Testis (tissue), 3 donors: Measurements from ENCODE around the gene VIM. TPM values are rescaled to one million over a fixed set of nuclear protein-coding genes. Genes with fewer than 3 reads are reported as not detected.

Experiments used
- DNase-seq: peaks from one replicate; pipeline ENCODE4 v3.0.0-alpha.2; 2019
- H3K27ac ChIP-seq, 2 donors: fragments of 200-600 bp; sonication (generic); one replicate each; pipeline ENCODE4 v1.5.1; 2019
- H3K27me3 ChIP-seq: fragments of 200-600 bp; sonication (generic); one replicate; pipeline ENCODE4 v1.5.1; 2019
- H3K36me3 ChIP-seq: fragments of 200-600 bp; sonication (generic); one replicate; pipeline ENCODE4 v1.5.1; 2017; ENCODE audit warnings: low read depth; ENCODE audit errors: missing control alignments
- H3K4me1 ChIP-seq: fragments of 200-600 bp; sonication (generic); one replicate; pipeline ENCODE4 v1.5.1; 2019
- H3K4me3 ChIP-seq, 2 donors: fragments of 200-600 bp; sonication (generic); one replicate each; pipeline ENCODE4 v1.5.1; 2017 to 2019
- H3K9me3 ChIP-seq: fragments of 200-600 bp; sonication (generic); one replicate; pipeline ENCODE4 v1.5.1; 2017
- POLR2A ChIP-seq: fragments of 450-650 bp; IDR thresholded peaks from one replicate; pipeline ENCODE4 v1.6.1; 2017; ENCODE audit warnings: antibody characterized with exemption, mild to moderate bottlenecking, moderate library complexity
- WGBS, 2 donors: methylation state at CpG; one replicate each; pipeline ENCODE4 v1.1.5; 2018; 5-methylcytosine and 5-hydroxymethylcytosine counted together
- intact Hi-C: fragments of 100-400 bp; cut with DNase I; formaldehyde crosslinking; loops from one replicate; pipeline ENCODE4 v1.15.1; 2023; ENCODE audit warnings: low total_unique reads
- polyA plus RNA-seq: library from polyadenylated mRNA; stranded (reverse); fragments of 350-450 nt; fragmentation: Illumina TruSeq; extraction: RNeasy Lipid Tissue Mini Kit (QIAGEN cat#74804); gene quantifications from one replicate; pipeline ENCODE4 v1.2.3, GENCODE V29; 2014; ENCODE audit warnings: low read depth, low replicate concordance; ENCODE audit not compliant: insufficient read depth
- total RNA-seq, 2 donors: library from RNA; depleted of rRNA; stranded (reverse); fragments of >200 nt; gene quantifications; one replicate each; pipeline ENCODE4 v1.2.3, GENCODE V29; 2016
- TF ChIP-seq, protein P1 (sequence below), 3 experiments: fragments of 450-650 bp in 2 of 3; fragments of 200-600 bp in 1 of 3; sonication (generic) in 1 of 3; IDR thresholded peaks; one replicate each; pipeline ENCODE4 v1.5.1; 2016 to 2019; ENCODE audit warnings: antibody characterized with exemption in 3 of 3, mild to moderate bottlenecking in 2 of 3, moderate library complexity in 1 of 3

Gene VIM
- total and polyA plus RNA-seq, 3 donors from 2014 or later = 758 to 1,483 (median 938) TPM

DNA sequence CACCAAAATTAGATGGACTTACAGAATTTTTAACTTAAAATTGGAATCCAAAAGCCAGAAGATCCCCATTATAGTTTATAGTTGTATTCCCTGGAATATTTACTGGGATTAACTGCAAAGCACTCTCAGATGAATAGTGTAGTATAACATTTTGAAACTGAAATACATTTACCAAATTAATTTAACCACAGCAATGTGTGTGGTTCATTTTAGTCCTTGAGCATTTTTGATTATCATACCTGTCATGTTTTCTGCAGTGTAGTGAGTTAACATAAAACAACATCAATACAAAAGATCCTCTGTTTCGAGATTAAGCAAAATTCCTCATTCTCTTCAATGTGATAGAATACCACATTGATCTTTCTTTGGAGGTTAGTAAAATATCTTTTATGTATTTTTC, 3.7 kb downstream of the VIM start:
- Histone ChIP-seq H3K4me3 (peak overlapping the region in 1 of 2 donors; percentile 95), H3K27me3 (no peaks in the 10 kb centered on the region), H3K36me3 (no peaks in the 10 kb centered on the region), H3K4me1 (peaks cover 45% of the 10 kb centered on the region), H3K27ac (peak overlapping the region in 1 of 2 donors; percentile 100), H3K9me3 (no peaks in the 10 kb centered on the region)
- DNase-seq = no peak
- WGBS, 2 donors = 52 to 61% methylated on average over 1 of the region's 1 CpG
- TF ChIP-seq, protein P1, sequence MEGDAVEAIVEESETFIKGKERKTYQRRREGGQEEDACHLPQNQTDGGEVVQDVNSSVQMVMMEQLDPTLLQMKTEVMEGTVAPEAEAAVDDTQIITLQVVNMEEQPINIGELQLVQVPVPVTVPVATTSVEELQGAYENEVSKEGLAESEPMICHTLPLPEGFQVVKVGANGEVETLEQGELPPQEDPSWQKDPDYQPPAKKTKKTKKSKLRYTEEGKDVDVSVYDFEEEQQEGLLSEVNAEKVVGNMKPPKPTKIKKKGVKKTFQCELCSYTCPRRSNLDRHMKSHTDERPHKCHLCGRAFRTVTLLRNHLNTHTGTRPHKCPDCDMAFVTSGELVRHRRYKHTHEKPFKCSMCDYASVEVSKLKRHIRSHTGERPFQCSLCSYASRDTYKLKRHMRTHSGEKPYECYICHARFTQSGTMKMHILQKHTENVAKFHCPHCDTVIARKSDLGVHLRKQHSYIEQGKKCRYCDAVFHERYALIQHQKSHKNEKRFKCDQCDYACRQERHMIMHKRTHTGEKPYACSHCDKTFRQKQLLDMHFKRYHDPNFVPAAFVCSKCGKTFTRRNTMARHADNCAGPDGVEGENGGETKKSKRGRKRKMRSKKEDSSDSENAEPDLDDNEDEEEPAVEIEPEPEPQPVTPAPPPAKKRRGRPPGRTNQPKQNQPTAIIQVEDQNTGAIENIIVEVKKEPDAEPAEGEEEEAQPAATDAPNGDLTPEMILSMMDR (IDR thresholded peaks at IDR 0.05) = no peak
- TF ChIP-seq POLR2A = no peak
- intact Hi-C loops = no loop called here

DNA sequence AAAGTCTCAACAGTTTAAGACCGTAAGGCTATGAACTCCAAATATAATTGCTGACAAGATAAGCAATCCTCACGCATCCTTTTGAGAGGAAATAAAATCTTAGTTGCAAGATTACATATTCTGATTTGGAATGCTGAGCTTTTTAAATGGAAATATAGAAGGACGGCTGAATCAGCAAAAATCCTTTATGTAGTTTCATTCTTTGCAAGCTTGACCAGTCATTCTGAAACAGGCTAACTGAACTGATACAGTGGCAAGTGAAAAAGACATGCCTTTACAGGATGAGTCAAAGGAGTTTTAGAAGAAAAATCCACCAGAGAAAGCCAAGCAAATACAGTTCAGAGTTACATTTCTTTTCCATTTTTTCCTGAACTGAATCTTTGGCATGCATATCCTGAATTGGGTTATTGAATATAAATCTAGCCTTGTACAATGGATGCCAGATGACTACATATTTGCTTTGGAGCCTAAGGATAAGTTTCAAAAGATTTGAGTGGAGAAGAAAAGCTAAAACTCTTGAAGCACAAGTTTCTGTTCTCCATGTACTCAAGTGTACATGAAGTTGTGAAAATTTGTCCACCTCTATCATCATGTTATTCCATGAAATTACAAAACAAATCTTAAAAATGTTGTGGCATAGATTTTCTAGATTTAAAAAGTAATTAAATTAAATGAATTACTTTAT, 4.4 kb downstream of the VIM start:
- Histone ChIP-seq H3K9me3 (no peaks in the 10 kb centered on the region), H3K27me3 (no peaks in the 10 kb centered on the region), H3K4me3 (no peak overlapping the region), H3K27ac (peak overlapping the region; percentile 34 to 100), H3K36me3 (no peaks in the 10 kb centered on the region), H3K4me1 (peaks cover 40% of the 10 kb centered on the region)
- no peak for TF ChIP-seq POLR2A
- TF ChIP-seq, protein P1 (IDR thresholded peaks at IDR 0.05) = no peak
- intact Hi-C loops = no loop called here
- 29 to 30% methylated on average over 3 of the region's 3 CpGs for WGBS, 2 donors
- DNase-seq = no peak

DNA sequence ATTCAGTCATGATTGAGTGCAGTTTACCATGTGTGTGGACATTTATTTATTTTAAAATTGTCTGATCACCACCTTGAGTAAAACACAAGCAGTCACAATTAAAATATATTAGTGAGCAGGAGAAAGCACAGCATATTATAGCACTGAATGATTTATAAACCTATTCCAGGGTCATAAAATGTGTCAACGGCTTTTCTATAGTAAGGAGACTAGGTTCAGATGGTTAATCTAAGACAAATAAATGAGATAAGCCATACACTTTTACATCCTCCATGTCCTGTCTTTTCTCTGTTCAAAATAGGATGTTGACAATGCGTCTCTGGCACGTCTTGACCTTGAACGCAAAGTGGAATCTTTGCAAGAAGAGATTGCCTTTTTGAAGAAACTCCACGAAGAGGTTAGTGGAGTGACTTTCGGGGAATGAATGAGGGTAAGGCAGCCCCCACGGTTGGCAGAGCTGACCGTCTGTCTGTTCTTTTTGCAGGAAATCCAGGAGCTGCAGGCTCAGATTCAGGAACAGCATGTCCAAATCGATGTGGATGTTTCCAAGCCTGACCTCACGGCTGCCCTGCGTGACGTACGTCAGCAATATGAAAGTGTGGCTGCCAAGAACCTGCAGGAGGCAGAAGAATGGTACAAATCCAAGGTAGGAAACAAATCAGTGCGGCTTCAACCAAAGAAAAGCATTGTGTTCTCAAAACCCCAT, 5.4 kb downstream of the VIM start:
- Histone ChIP-seq H3K36me3 (no peaks in the 10 kb centered on the region), H3K27me3 (no peaks in the 10 kb centered on the region), H3K27ac (peak overlapping the region; percentile 34 to 100), H3K4me3 (no peak overlapping the region), H3K9me3 (no peaks in the 10 kb centered on the region), H3K4me1 (peaks cover 36% of the 10 kb centered on the region)
- DNase-seq = peak; percentile 48
- TF ChIP-seq, protein P1 (IDR thresholded peaks at IDR 0.05) = no peak
- TF ChIP-seq POLR2A = no peak
- 38 to 48% methylated on average over 14 of the region's 14 CpGs for WGBS, 2 donors
- intact Hi-C loops = no loop called here

DNA sequence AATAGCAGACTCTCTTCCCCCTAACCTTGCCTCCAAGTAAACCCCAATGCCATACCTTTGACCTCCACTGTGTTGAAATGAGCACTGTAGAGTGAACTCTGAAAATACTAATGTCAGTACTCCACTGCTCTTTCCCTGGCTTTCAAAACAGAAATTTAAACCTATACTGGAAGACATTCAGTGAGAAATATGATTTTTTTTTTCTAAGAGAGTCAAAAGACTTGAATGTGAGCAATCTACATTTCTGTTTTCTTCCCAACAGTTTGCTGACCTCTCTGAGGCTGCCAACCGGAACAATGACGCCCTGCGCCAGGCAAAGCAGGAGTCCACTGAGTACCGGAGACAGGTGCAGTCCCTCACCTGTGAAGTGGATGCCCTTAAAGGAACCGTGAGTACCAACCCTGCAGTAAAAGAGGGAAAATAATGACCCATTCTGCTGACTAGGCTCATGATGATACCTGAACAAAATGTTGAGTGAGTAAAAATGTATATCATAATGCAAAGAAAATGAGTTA, 6.4 kb downstream of the VIM start:
- WGBS, 2 donors = 82 to 84% methylated on average over 5 of the region's 5 CpGs
- Histone ChIP-seq H3K27me3 (no peaks in the 10 kb centered on the region), H3K4me3 (no peak overlapping the region), H3K36me3 (no peaks in the 10 kb centered on the region), H3K9me3 (no peaks in the 10 kb centered on the region), H3K27ac (peak overlapping the region; percentile 9 to 23), H3K4me1 (peaks cover 36% of the 10 kb centered on the region)
- no peak for TF ChIP-seq POLR2A
- TF ChIP-seq, protein P1 (IDR thresholded peaks at IDR 0.05) = no peak
- no peak for DNase-seq
- intact Hi-C loops = no loop called here
